HCT116 (cell line): ENCODE measurements around the gene MAPK8IP3.
A peak's percentile ranks its signal among the peaks of the same experiment; 100 is the strongest.

Experiments used
- CTCF ChIP-seq, 3 experiments: fragments of 200-600 bp in 1 of 3; sonication (generic) in 1 of 3; IDR thresholded peaks in 2 of 3; conservative IDR thresholded peaks in 1 of 3; 2 replicates each; pipeline ENCODE4 v1.5.1; 2012 to 2017; ENCODE audit warnings: low read depth in 2 of 3, low read length in 2 of 3, antibody characterized with exemption in 1 of 3, borderline replicate concordance in 1 of 3, control low read depth in 1 of 3, mild to moderate bottlenecking in 1 of 3, mixed read lengths in 1 of 3, mixed run types in 1 of 3, moderate library complexity in 1 of 3; ENCODE audit not compliant: insufficient read depth in 1 of 3
- EZH2 ChIP-seq: fragments of 200-600 bp; sonication (generic); IDR thresholded peaks from 2 replicates; pipeline ENCODE4 v1.6.1; 2017; ENCODE audit warnings: antibody characterized with exemption, mixed run types
- JUND ChIP-seq: IDR thresholded peaks from 2 replicates; pipeline ENCODE4 v1.6.1; 2012
- MAX ChIP-seq: IDR thresholded peaks from 2 replicates; pipeline ENCODE4 v1.6.1; 2012
- POLR2A ChIP-seq: IDR thresholded peaks from 2 replicates; pipeline ENCODE4 v1.7.0; 2011; ENCODE audit warnings: borderline replicate concordance; ENCODE audit not compliant: insufficient read depth, insufficient read length; ENCODE audit errors: extremely low read depth
- POLR2AphosphoS5 ChIP-seq: IDR thresholded peaks from 2 replicates; pipeline ENCODE4 v1.6.1; 2011; ENCODE audit warnings: mild to moderate bottlenecking, low read depth, low read length, moderate library complexity
- RAD21 ChIP-seq: IDR thresholded peaks from 2 replicates; pipeline ENCODE4 v1.6.1; 2012; ENCODE audit warnings: low read depth, mild to moderate bottlenecking
- SIN3A ChIP-seq: IDR thresholded peaks from 2 replicates; pipeline ENCODE4 v1.6.1; 2012; ENCODE audit warnings: low read depth
- YY1 ChIP-seq: IDR thresholded peaks from 2 replicates; pipeline ENCODE4 v1.6.1; 2011; ENCODE audit warnings: low read length, low read depth, moderate library complexity, mild to moderate bottlenecking; ENCODE audit not compliant: insufficient replicate concordance; ENCODE audit errors: extremely low read depth

- TF ChIP-seq POLR2AphosphoS5 = peak; percentile 57; the same call in 1 of the 2 replicates
- no peak; a peak in 1 of 6 replicates for TF ChIP-seq CTCF (IDR thresholded peaks at IDR 0.05 in 2 of 3, conservative IDR thresholded peaks at IDR 0.05 in 1 of 3; ENCODE audit: borderline replicate concordance in 1 of 3, insufficient read depth in 1 of 3, low read depth in 2 of 3, low read length in 2 of 3)
- no peak for TF ChIP-seq RAD21
- no peak for TF ChIP-seq POLR2A
- TF ChIP-seq JUND = no peak
- TF ChIP-seq YY1 = no peak
- TF ChIP-seq SIN3A = peak; percentile 68
- no peak for TF ChIP-seq EZH2
- peak; percentile 72; the same call in 1 of the 2 replicates for TF ChIP-seq MAX
These were observed 76.6 kb downstream of the MAPK8IP3 start, which contains the start of the genes NUBP2 and SPSB3 for GRCh38 chr16:1782408-1783264.
